H1 (cell line): ENCODE results near the gene ARPP21. TPM values are rescaled to one million over a fixed set of nuclear protein-coding genes. Genes with fewer than 3 reads are reported as not detected.
A peak's percentile ranks its signal among the peaks of the same experiment; 100 is the strongest.

Source experiments
- CTCF ChIA-PET: fragments of 300-600 bp; sonication (Branson Sonifier 250); formaldehyde crosslinking; loops from one replicate; lab custom pipeline; 2021; ENCODE audit not compliant: partially characterized antibody; lab: Charles Lee
- POLR2A ChIA-PET: fragments of 300-600 bp; sonication (Branson Sonifier 250); formaldehyde crosslinking; loops from one replicate; lab custom pipeline; 2021; ENCODE audit warnings: inconsistent platforms; ENCODE audit not compliant: partially characterized antibody; lab: Charles Lee
- DNase-seq, 2 experiments: peaks; one replicate each; pipeline versions ENCODE4 v3.0.0 to v3.0.0-alpha.2; 2010 to 2022; ENCODE audit warnings: low spot score in 2 of 2, low read depth in 1 of 2, mixed read lengths in 1 of 2
- FAIRE-seq: peaks from 2 replicates; lab custom pipeline; 2011; peaks lifted over from hg19 to GRCh38; lab: Jason Lieb, UNC
- H2AFZ ChIP-seq: 2 replicates; pipeline ENCODE4 v1.8.1; 2012; ENCODE audit warnings: low read length, inconsistent platforms
- H2AK5ac ChIP-seq: 2 replicates; pipeline ENCODE4 v1.6.1; 2013; ENCODE audit warnings: low read depth, low read length
- H2BK120ac ChIP-seq: replicated peaks from 2 replicates; pipeline ENCODE3; 2013; ENCODE audit warnings: low read depth, low read length, inconsistent platforms
- H2BK12ac ChIP-seq: 2 replicates; pipeline ENCODE4 v1.6.1; 2013; ENCODE audit warnings: low read depth, low read length
- H2BK15ac ChIP-seq: 2 replicates; pipeline ENCODE4 v1.6.1; 2013; ENCODE audit warnings: low read length
- H2BK20ac ChIP-seq: 2 replicates; pipeline ENCODE4 v1.6.1; 2013; ENCODE audit warnings: low read length
- H2BK5ac ChIP-seq: 2 replicates; pipeline ENCODE4 v1.6.1; 2013; ENCODE audit warnings: low read depth, low read length
- H3K14ac ChIP-seq: 2 replicates; pipeline ENCODE4 v1.6.1; 2013; ENCODE audit warnings: inconsistent platforms; ENCODE audit not compliant: insufficient read length
- H3K18ac ChIP-seq: 2 replicates; pipeline ENCODE4 v1.6.1; 2013; ENCODE audit warnings: low read length; ENCODE audit errors: extremely low read depth
- H3K23ac ChIP-seq: 2 replicates; pipeline ENCODE4 v1.6.1; 2013; ENCODE audit warnings: inconsistent platforms; ENCODE audit not compliant: insufficient read length
- H3K23me2 ChIP-seq: 2 replicates; pipeline ENCODE4 v1.6.1; 2013; ENCODE audit warnings: low read depth, low read length
- H3K27ac ChIP-seq: 2 replicates; pipeline ENCODE4 v1.6.1; 2011; ENCODE audit warnings: low read depth, low read length, inconsistent platforms
- H3K27me3 ChIP-seq, 4 experiments: replicated peaks in 1 of 4; 1 replicate in 1 of 4; 2 replicates in 3 of 4; pipeline versions ENCODE4 v1.6.1 to v1.8.1; 2011 to 2013; ENCODE audit warnings: low read length in 3 of 4, mild to moderate bottlenecking in 3 of 4, inconsistent platforms in 2 of 4, mixed read lengths in 2 of 4, moderate library complexity in 1 of 4; ENCODE audit not compliant: control insufficient read depth in 3 of 4, insufficient read depth in 3 of 4; ENCODE audit errors: extremely low read depth in 1 of 4
- H3K36me3 ChIP-seq, 4 experiments: 2 replicates each; pipeline versions ENCODE4 v1.6.1 to v1.8.1; 2011 to 2013; ENCODE audit warnings: mild to moderate bottlenecking in 4 of 4, low read length in 3 of 4, moderate library complexity in 2 of 4, control low read depth in 1 of 4, inconsistent platforms in 1 of 4; ENCODE audit not compliant: insufficient read depth in 4 of 4, control insufficient read depth in 2 of 4
- H3K4ac ChIP-seq: replicated peaks from 2 replicates; pipeline ENCODE3; 2013; ENCODE audit warnings: low read length, low read depth, mixed read lengths, inconsistent platforms; ENCODE audit not compliant: insufficient read length
- H3K4me1 ChIP-seq, 4 experiments: replicated peaks in 1 of 4; 1 replicate in 1 of 4; 2 replicates in 3 of 4; pipeline versions ENCODE4 v1.6.1 to v1.8.1; 2011 to 2013; ENCODE audit warnings: low read length in 3 of 4, inconsistent platforms in 2 of 4, mixed read lengths in 1 of 4; ENCODE audit not compliant: insufficient read depth in 4 of 4, control insufficient read depth in 3 of 4
- H3K4me2 ChIP-seq, 2 experiments: 2 replicates each; pipeline versions ENCODE4 v1.6.1 to v1.8.1; 2011 to 2013; ENCODE audit warnings: low read depth in 2 of 2, low read length in 2 of 2, control low read depth in 1 of 2, inconsistent platforms in 1 of 2, mild to moderate bottlenecking in 1 of 2; ENCODE audit not compliant: insufficient read depth in 1 of 2
- H3K4me3 ChIP-seq, 4 experiments: fragments of 200-600, 300-600 bp in 1 of 4; sonication (generic), shearing (Covaris generic), sonication (Bioruptor Twin) in 1 of 4; 2 replicates each; pipeline versions ENCODE4 v1.5.1 to v1.8.1; 2011 to 2016; ENCODE audit warnings: low read length in 4 of 4, low read depth in 3 of 4, control low read depth in 2 of 4, inconsistent platforms in 2 of 4, mild to moderate bottlenecking in 2 of 4, mixed read lengths in 1 of 4, moderate library complexity in 1 of 4; ENCODE audit not compliant: insufficient read depth in 2 of 4; ENCODE audit errors: extremely low read depth in 1 of 4
- H3K56ac ChIP-seq: replicated peaks from 2 replicates; pipeline ENCODE3; 2013; ENCODE audit warnings: low read depth, mild to moderate bottlenecking, mixed read lengths, low read length, inconsistent platforms; ENCODE audit not compliant: insufficient read length
- H3K79me1 ChIP-seq: 2 replicates; pipeline ENCODE4 v1.6.1; 2013; ENCODE audit warnings: low read depth, low read length, control low read depth
- H3K79me2 ChIP-seq, 2 experiments: 2 replicates each; pipeline versions ENCODE4 v1.6.1 to v1.8.1; 2012 to 2013; ENCODE audit warnings: low read length in 2 of 2, mild to moderate bottlenecking in 2 of 2, inconsistent platforms in 1 of 2; ENCODE audit not compliant: insufficient read depth in 2 of 2, control insufficient read depth in 1 of 2
- H3K9ac ChIP-seq, 4 experiments: replicated peaks in 1 of 4; 1 replicate in 1 of 4; 2 replicates in 3 of 4; pipeline versions ENCODE4 v1.6.1 to v1.8.1; 2011 to 2013; ENCODE audit warnings: low read depth in 3 of 4, low read length in 3 of 4, control low read depth in 2 of 4, mild to moderate bottlenecking in 2 of 4, moderate library complexity in 2 of 4, inconsistent platforms in 1 of 4; ENCODE audit errors: extremely low read depth in 1 of 4
- H3K9me3 ChIP-seq, 2 experiments: 2 replicates each; pipeline versions ENCODE4 v1.6.1 to v1.8.1; 2012 to 2013; ENCODE audit warnings: mild to moderate bottlenecking in 2 of 2, moderate library complexity in 2 of 2, control low read depth in 1 of 2, inconsistent platforms in 1 of 2, low read depth in 1 of 2, low read length in 1 of 2, mixed read lengths in 1 of 2; ENCODE audit not compliant: insufficient read depth in 2 of 2
- H4K20me1 ChIP-seq, 2 experiments: replicated peaks in 1 of 2; 2 replicates each; pipeline versions ENCODE3 to v1.8.1; 2011 to 2013; ENCODE audit warnings: inconsistent platforms in 2 of 2, low read length in 2 of 2, mild to moderate bottlenecking in 1 of 2; ENCODE audit not compliant: insufficient read depth in 2 of 2, control insufficient read depth in 1 of 2
- H4K5ac ChIP-seq: 2 replicates; pipeline ENCODE4 v1.6.1; 2013; ENCODE audit warnings: low read length, low read depth, mixed read lengths, inconsistent platforms; ENCODE audit not compliant: insufficient read length
- H4K8ac ChIP-seq: 2 replicates; pipeline ENCODE4 v1.8.0; 2013; ENCODE audit warnings: mild to moderate bottlenecking, moderate library complexity, low read length, inconsistent platforms; ENCODE audit not compliant: insufficient read depth; ENCODE audit errors: extremely low read depth
- H4K91ac ChIP-seq: replicated peaks from 2 replicates; pipeline ENCODE3; 2013; ENCODE audit warnings: low read length, mixed read lengths, inconsistent platforms; ENCODE audit not compliant: insufficient read length
- ATF3 ChIP-seq: IDR thresholded peaks from 2 replicates; pipeline ENCODE4 v1.6.1; 2011; ENCODE audit warnings: low read depth, mild to moderate bottlenecking, low read length; ENCODE audit not compliant: insufficient read depth
- CBX5 ChIP-seq: fragments of 300-800, 300-1000 bp; sonication (generic); IDR thresholded peaks from 2 replicates; pipeline ENCODE4 v1.7.1; 2016; ENCODE audit warnings: antibody characterized with exemption, low read length, low read depth
- CHD1 ChIP-seq: IDR thresholded peaks from 2 replicates; pipeline ENCODE4 v1.6.1; 2012; ENCODE audit warnings: low read depth, low read length, improper control_type of control experiment
- GTF2F1 ChIP-seq: IDR thresholded peaks from 2 replicates; pipeline ENCODE4 v1.6.1; 2012; ENCODE audit warnings: low read depth, low read length, improper control_type of control experiment, borderline replicate concordance
- JUND ChIP-seq: IDR thresholded peaks from 2 replicates; pipeline ENCODE4 v1.6.1; 2011; ENCODE audit warnings: mild to moderate bottlenecking, improper control_type of control experiment, low read length
- KDM1A ChIP-seq: fragments of 200-600, 300-600 bp; sonication (generic); IDR thresholded peaks from 2 replicates; pipeline ENCODE4 v1.7.1; 2016; ENCODE audit warnings: mild to moderate bottlenecking, low read length, borderline replicate concordance
- POU5F1 ChIP-seq: IDR thresholded peaks from 2 replicates; pipeline ENCODE4 v1.6.1; 2011; ENCODE audit warnings: low read depth, mild to moderate bottlenecking, low read length, moderate library complexity
- SIRT6 ChIP-seq: IDR thresholded peaks from one replicate; pipeline ENCODE4 v1.7.1; 2012; ENCODE audit warnings: low read length, inconsistent platforms
- TAF7 ChIP-seq: optimal IDR thresholded peaks from 2 replicates; pipeline ENCODE3; 2011; ENCODE audit warnings: low read depth, mild to moderate bottlenecking, inconsistent platforms, low read length, moderate library complexity, borderline replicate concordance
- TCF12 ChIP-seq: IDR thresholded peaks from 2 replicates; pipeline ENCODE4 v1.6.1; 2011; ENCODE audit warnings: low read depth, mild to moderate bottlenecking, low read length
- USF2 ChIP-seq: IDR thresholded peaks from 2 replicates; pipeline ENCODE4 v1.6.1; 2011; ENCODE audit warnings: low read length, improper control_type of control experiment
- WGBS, 2 experiments: shearing (Covaris generic) in 1 of 2; methylation state at CpG; one replicate each; pipeline versions ENCODE4 v1.1.6 to v1.1.7; 2013 to 2015; ENCODE audit warnings: low lambda C conversion rate in 2 of 2, mixed read lengths in 2 of 2, inconsistent platforms in 1 of 2, low coverage in 1 of 2, missing lambda C conversion rate in 1 of 2; ENCODE audit not compliant: insufficient replicate concordance in 2 of 2, insufficient coverage in 1 of 2, insufficient read length in 1 of 2; ENCODE audit errors: extremely low coverage in 1 of 2, missing lambda C conversion rate in 1 of 2; 5-methylcytosine and 5-hydroxymethylcytosine counted together
- polyA plus RNA-seq, 7 experiments: library from polyadenylated mRNA; depleted of rRNA in 3 of 7; stranded (reverse) in 5 of 7; unstranded in 2 of 7; fragments of >200 nt in 5 of 7; fragments of 200-250 nt in 2 of 7; gene quantifications; 1 replicate in 5 of 7; 2 replicates in 1 of 7; 4 replicates in 1 of 7; pipeline versions ENCODE4 v1.2.1 to v1.2.3, GENCODE V29; 2011 to 2013; ENCODE audit warnings: missing spikeins in 2 of 7, mixed read lengths in 2 of 7
- total RNA-seq: library from RNA; stranded (reverse); fragmentation: NEBNext Ultra II Directional; extraction: Animal tissue kit (Norgen Biotek cat#: 25700); gene quantifications from 2 replicates; pipeline ENCODE4 v1.2.1, GENCODE V29; 2021
- TF ChIP-seq, protein P1 (sequence below): IDR thresholded peaks from 2 replicates; pipeline ENCODE4 v1.6.1; 2012; ENCODE audit warnings: low read length, inconsistent platforms

Gene ARPP21
- total and polyA plus RNA-seq, 2 of the 8 experiments (the other 6 are each of a cell fraction or from before 2014, with no cell fraction given): not detected

- Histone ChIP-seq H3K14ac (no peak overlapping the region), H3K79me1 (no peaks in the 10 kb centered on the region), H3K4ac (no peak overlapping the region), H3K9ac (no peak overlapping the region), H2AFZ (no peak overlapping the region), H3K27me3 (no peaks in the 10 kb centered on the region), H2BK20ac (no peak overlapping the region), H2BK120ac (no peak overlapping the region), H4K8ac (peak overlapping the region; percentile 62), H2BK15ac (no peak overlapping the region), H2AK5ac (no peak overlapping the region), H3K4me2 (no peak overlapping the region), H3K79me2 (no peaks in the 10 kb centered on the region), H4K5ac (no peak overlapping the region), H3K9me3 (no peaks in the 10 kb centered on the region), H2BK12ac (no peak overlapping the region), H3K4me3 (no peak overlapping the region), H4K20me1 (no peaks in the 10 kb centered on the region), H4K91ac (no peak overlapping the region), H3K36me3 (no peaks in the 10 kb centered on the region), H3K18ac (no peak overlapping the region), H3K4me1 (no peaks in the 10 kb centered on the region), H2BK5ac (no peak overlapping the region), H3K23ac (no peak overlapping the region), H3K56ac (no peak overlapping the region), H3K23me2 (no peaks in the 10 kb centered on the region), H3K27ac (no peak overlapping the region)
- WGBS, 2 experiments: 95% methylated on average over 1 of the region's 1 CpG; no CpG with 5 or more reads in 1 of the 2 experiments
- ChIA-PET CTCF (no interaction called here), POLR2A (no interaction called here)
- FAIRE-seq: no peak
- DNase-seq: no peak
- no peak for TF ChIP-seq SIRT6
- TF ChIP-seq, protein P1, sequence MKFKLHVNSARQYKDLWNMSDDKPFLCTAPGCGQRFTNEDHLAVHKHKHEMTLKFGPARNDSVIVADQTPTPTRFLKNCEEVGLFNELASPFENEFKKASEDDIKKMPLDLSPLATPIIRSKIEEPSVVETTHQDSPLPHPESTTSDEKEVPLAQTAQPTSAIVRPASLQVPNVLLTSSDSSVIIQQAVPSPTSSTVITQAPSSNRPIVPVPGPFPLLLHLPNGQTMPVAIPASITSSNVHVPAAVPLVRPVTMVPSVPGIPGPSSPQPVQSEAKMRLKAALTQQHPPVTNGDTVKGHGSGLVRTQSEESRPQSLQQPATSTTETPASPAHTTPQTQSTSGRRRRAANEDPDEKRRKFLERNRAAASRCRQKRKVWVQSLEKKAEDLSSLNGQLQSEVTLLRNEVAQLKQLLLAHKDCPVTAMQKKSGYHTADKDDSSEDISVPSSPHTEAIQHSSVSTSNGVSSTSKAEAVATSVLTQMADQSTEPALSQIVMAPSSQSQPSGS: no peak
- no peak for TF ChIP-seq JUND
- TF ChIP-seq USF2: no peak
- no peak for TF ChIP-seq TAF7
- no peak for TF ChIP-seq ATF3
- TF ChIP-seq CHD1: no peak
- no peak for TF ChIP-seq POU5F1
- TF ChIP-seq TCF12: no peak
- no peak for TF ChIP-seq KDM1A
- no peak for TF ChIP-seq CBX5
- TF ChIP-seq GTF2F1: no peak
These were observed 154.3 kb downstream of the ARPP21 start for GRCh38 chr3:35793667-35794066.
